COLO668 (cell line): ENCODE measurements around the gene GALM.

Source experiments
- DNase-seq: peaks from one replicate; lab custom pipeline; 2025; ENCODE audit not compliant: unreplicated experiment; lab: John Stamatoyannopoulos, UW

Gene GALM

GRCh38 chr2:38649176-38649728 is 16.7 kb upstream of the GALM start:
- DNase-seq: no peak

- no peak for DNase-seq
These were observed 15.9 kb upstream of the GALM start for GRCh38 chr2:38650012-38650411.

GRCh38 chr2:38650717-38651116 is 15.2 kb upstream of the GALM start:
- no peak for DNase-seq

- DNase-seq: no peak
These were observed 13.3 kb upstream of the GALM start for GRCh38 chr2:38652431-38653273.

- DNase-seq: no peak
These were observed 12.6 kb upstream of the GALM start for GRCh38 chr2:38653380-38653714.

- no peak for DNase-seq
These were observed 12.0 kb upstream of the GALM start for GRCh38 chr2:38653715-38654527.

GRCh38 chr2:38654528-38655381 is 11.2 kb upstream of the GALM start:
- DNase-seq: no peak

GRCh38 chr2:38655441-38655840 is 10.5 kb upstream of the GALM start:
- DNase-seq: no peak

- DNase-seq: no peak
These were observed 8.9 kb upstream of the GALM start for GRCh38 chr2:38656866-38657480.

GRCh38 chr2:38658613-38659012 is 7.3 kb upstream of the GALM start:
- DNase-seq: no peak

GRCh38 chr2:38659115-38659514 is 6.8 kb upstream of the GALM start:
- DNase-seq: no peak

- DNase-seq: no peak
These were observed 5.6 kb upstream of the GALM start for GRCh38 chr2:38660282-38660681.

- no peak for DNase-seq
These were observed 4.6 kb upstream of the GALM start for GRCh38 chr2:38661306-38661705.

- no peak for DNase-seq
These were observed 619 bp downstream of the GALM start for GRCh38 chr2:38666556-38666910.

GRCh38 chr2:38668092-38668491 is 2.2 kb downstream of the GALM start:
- no peak for DNase-seq

- no peak for DNase-seq
These were observed 3.0 kb downstream of the GALM start for GRCh38 chr2:38668779-38669479.

- no peak for DNase-seq
These were observed 5.4 kb downstream of the GALM start for GRCh38 chr2:38671303-38671702.

- DNase-seq: no peak
These were observed 6.0 kb downstream of the GALM start for GRCh38 chr2:38671946-38672345.

- DNase-seq: no peak
These were observed 6.8 kb downstream of the GALM start for GRCh38 chr2:38672445-38673391.
